22Rv1 (cell line): ENCODE results near the gene TBCB.

Experiments used
- CTCF ChIP-seq: fragments of 450-650 bp; IDR thresholded peaks from 2 replicates; pipeline ENCODE4 v1.5.1; 2017; ENCODE audit warnings: mild to moderate bottlenecking
- ZFX ChIP-seq: fragments of 450-650 bp; IDR thresholded peaks from 2 replicates; pipeline ENCODE4 v1.6.1; 2017; ENCODE audit warnings: antibody characterized with exemption, borderline replicate concordance

- TF ChIP-seq CTCF (no peak), ZFX (no peak)
These were observed 42.0 kb upstream of the TBCB start for GRCh38 chr19:36073121-36073876.
